Adrenal gland (tissue), 12 donors: ENCODE results near the gene SAMD5. TPM values are rescaled to one million over a fixed set of nuclear protein-coding genes. Genes with fewer than 3 reads are reported as not detected.

Experiments used
- DNase-seq, 7 donors: peaks; one replicate each; pipeline ENCODE4 v3.0.0-alpha.2; 2019 to 2020
- H3K27ac ChIP-seq, 5 donors: fragments of 200-600 bp; sonication (generic) in 4 of 5; 1 replicate in 3 of 5; 2 replicates in 2 of 5; pipeline versions ENCODE4 v1.5.1 to v1.8.0; 2016 to 2020; ENCODE audit warnings: mild to moderate bottlenecking in 1 of 5
- H3K27me3 ChIP-seq: fragments of 200-600 bp; 2 replicates; pipeline ENCODE4 v1.8.0; 2021
- H3K36me3 ChIP-seq, 2 donors: fragments of 200-600 bp; replicated peaks in 1 of 2; 1 replicate in 1 of 2; 2 replicates in 1 of 2; pipeline versions ENCODE4 v1.5.1 to v1.8.0; 2018 to 2022
- H3K4me1 ChIP-seq, 2 donors: fragments of 200-600 bp; replicated peaks in 1 of 2; 1 replicate in 1 of 2; 2 replicates in 1 of 2; pipeline versions ENCODE4 v1.5.1 to v1.8.0; 2018 to 2021
- H3K4me3 ChIP-seq, 4 donors: fragments of 200-600 bp; sonication (generic) in 3 of 4; one replicate each; pipeline ENCODE4 v1.5.1; 2016 to 2018
- H3K9me3 ChIP-seq, 3 donors: fragments of 200-600 bp; sonication (generic) in 1 of 3; replicated peaks in 1 of 3; 1 replicate in 2 of 3; 2 replicates in 1 of 3; pipeline versions ENCODE4 v1.5.1 to v1.8.0; 2016 to 2021
- CTCF ChIP-seq, 6 experiments: fragments of 450-650 bp in 4 of 6; fragments of 200-600 bp in 2 of 6; sonication (generic) in 1 of 6; IDR thresholded peaks; 1 replicate in 5 of 6; 2 replicates in 1 of 6; pipeline versions ENCODE4 v1.5.1 to v1.8.0; 2016 to 2021; ENCODE audit warnings: antibody characterized with exemption in 6 of 6, mild to moderate bottlenecking in 2 of 6, moderate library complexity in 1 of 6
- POLR2A ChIP-seq, 2 donors: fragments of 450-650 bp; IDR thresholded peaks; one replicate each; pipeline ENCODE4 v1.6.1; 2017; ENCODE audit warnings: antibody characterized with exemption in 2 of 2, mild to moderate bottlenecking in 2 of 2, moderate library complexity in 1 of 2
- WGBS, 4 donors: extraction: QIAGEN DNeasy Blood & Tissue Kit in 2 of 4; methylation state at CpG; one replicate each; pipeline versions ENCODE4 v1.1.5 to v1.1.7; 2013 to 2017; 5-methylcytosine and 5-hydroxymethylcytosine counted together
- intact Hi-C, 2 donors: fragments of 100-400 bp; cut with DNase I; formaldehyde crosslinking; loops; one replicate each; pipeline versions ENCODE4 v1.14.1 to v1.15.0; 2022 to 2023
- polyA plus RNA-seq, 3 donors: library from polyadenylated mRNA; stranded (reverse); fragments of 200-250 nt in 2 of 3; fragments of 350-450 nt in 1 of 3; fragmentation: Illumina TruSeq in 1 of 3; extraction: RNeasy Lipid Tissue Mini Kit (QIAGEN cat#74804) in 1 of 3; gene quantifications; one replicate each; pipeline ENCODE4 v1.2.3, GENCODE V29; 2013 to 2014
- total RNA-seq, 9 donors: library from RNA; depleted of rRNA in 4 of 9; stranded (reverse); fragments of >200 nt in 4 of 9; fragments of 120-200 nt in 1 of 9; fragmentation: NEBNext Ultra II Directional in 1 of 9; extraction: Animal tissue kit (Norgen Biotek cat#: 25700) in 1 of 9; gene quantifications; one replicate each; pipeline versions ENCODE4 v1.1.0 to v1.2.4, GENCODE V29; 2013 to 2023
- donor health status: healthy with polysubstance abuse.
- donor health status: Bipolar disorder and iron deficiency.
- donor health status: DM: yes; HTN: yes; CAD: no.
- donor health status: DM: no; HTN: no; CAD: no.
- donor health status: DM: no; HTN: no; CAD: no.
- donor health status: DM: yes; HTN: yes; CAD: no.

SAMD5 gene
- total and polyA plus RNA-seq, 12 donors, result 0.12 to 5.8 (median 0.75) TPM

- 77 to 86% (median 83%) methylated on average over 2 of the region's 2 CpGs for WGBS, 4 donors
- Histone ChIP-seq H3K27me3 (no peaks in the 10 kb centered on the region), H3K4me3 (no peak overlapping the region), H3K4me1 (no peaks in the 10 kb centered on the region), H3K36me3 (no peaks in the 10 kb centered on the region), H3K9me3 (no peaks in the 10 kb centered on the region), H3K27ac (no peak overlapping the region)
- TF ChIP-seq CTCF (IDR thresholded peaks at IDR 0.05), result no peak
- TF ChIP-seq POLR2A (IDR thresholded peaks at IDR 0.05), result no peak
- intact Hi-C loops, result no loop called here
- no peak for DNase-seq
These were observed 35.9 kb downstream of the SAMD5 start for GRCh38 chr6:147544420-147544819.

- no peaks in the 10 kb centered on the region for H3K36me3 ChIP-seq
- intact Hi-C loops, result no loop called here
- DNase-seq, result no peak
- no peaks in the 10 kb centered on the region for H3K4me1 ChIP-seq
- no peaks in the 10 kb centered on the region for H3K27me3 ChIP-seq
- no peak overlapping the region for H3K27ac ChIP-seq
- TF ChIP-seq CTCF (IDR thresholded peaks at IDR 0.05), result no peak
- H3K9me3 ChIP-seq, result no peaks in the 10 kb centered on the region
- WGBS, 4 donors, result 75 to 86% (median 80%) methylated on average over 5 to 6 of the region's 6 CpGs
- H3K4me3 ChIP-seq, result no peak overlapping the region
These were observed 38.2 kb downstream of the SAMD5 start for GRCh38 chr6:147546501-147547368.

- WGBS, 4 donors, result 57 to 72% (median 63%) methylated on average over 10 of the region's 10 CpGs
- intact Hi-C loops, result no loop called here
- Histone ChIP-seq H3K27me3 (no peaks in the 10 kb centered on the region), H3K9me3 (no peaks in the 10 kb centered on the region), H3K36me3 (no peaks in the 10 kb centered on the region), H3K4me1 (no peaks in the 10 kb centered on the region), H3K27ac (no peak overlapping the region), H3K4me3 (no peak overlapping the region)
- TF ChIP-seq CTCF (IDR thresholded peaks at IDR 0.05) (no peak), POLR2A (IDR thresholded peaks at IDR 0.05) (no peak)
- DNase-seq, result no peak
These were observed 38.9 kb downstream of the SAMD5 start for GRCh38 chr6:147547369-147547902.

GRCh38 chr6:147548921-147549475, 40.5 kb downstream of the SAMD5 start:
- H3K27ac ChIP-seq, result no peak overlapping the region
- H3K4me3 ChIP-seq, result no peak overlapping the region
- H3K36me3 ChIP-seq, result no peaks in the 10 kb centered on the region
- H3K4me1 ChIP-seq, result no peaks in the 10 kb centered on the region
- TF ChIP-seq POLR2A (IDR thresholded peaks at IDR 0.05), result no peak
- no peak for TF ChIP-seq CTCF (IDR thresholded peaks at IDR 0.05)
- DNase-seq, result no peak
- no peaks in the 10 kb centered on the region for H3K9me3 ChIP-seq
- 83 to 100% (median 91%) methylated on average over 3 of the region's 3 CpGs for WGBS, 4 donors
- no peaks in the 10 kb centered on the region for H3K27me3 ChIP-seq
- intact Hi-C loops, result no loop called here
